Karpas-422 (cell line): ENCODE measurements around the gene LINS1. TPM values are rescaled to one million over a fixed set of nuclear protein-coding genes. Genes with fewer than 3 reads are reported as not detected.
A peak's percentile ranks its signal among the peaks of the same experiment; 100 is the strongest.

Experiments used
- DNase-seq: peaks from one replicate; pipeline ENCODE4 v3.0.0-alpha.2; 2015
- H2AFZ ChIP-seq: fragments of 200-600 bp; sonication (generic); 2 replicates; pipeline ENCODE4 v1.6.1; 2014; ENCODE audit warnings: antibody characterized with exemption, low read length, mixed read lengths
- H3K27ac ChIP-seq: fragments of 200-600 bp; sonication (generic); 2 replicates; pipeline ENCODE4 v1.5.1; 2014; ENCODE audit warnings: mild to moderate bottlenecking, low read length, moderate library complexity
- H3K27me3 ChIP-seq: fragments of 200-600 bp; sonication (generic); 2 replicates; pipeline ENCODE4 v1.6.1; 2014; ENCODE audit warnings: low read length, mixed read lengths
- H3K36me3 ChIP-seq: fragments of 200-600 bp; sonication (generic); 2 replicates; pipeline ENCODE4 v1.6.1; 2014; ENCODE audit warnings: low read length, mixed read lengths; ENCODE audit not compliant: insufficient read depth
- H3K4me1 ChIP-seq: fragments of 200-600 bp; sonication (generic); 2 replicates; pipeline ENCODE4 v1.6.1; 2014; ENCODE audit warnings: mild to moderate bottlenecking, low read length, mixed read lengths
- H3K4me2 ChIP-seq: fragments of 200-600 bp; sonication (generic); 2 replicates; pipeline ENCODE4 v1.6.1; 2014; ENCODE audit warnings: low read length, low read depth, mild to moderate bottlenecking; ENCODE audit not compliant: poor library complexity, severe bottlenecking
- H3K4me3 ChIP-seq: fragments of 200-600 bp; sonication (generic); 2 replicates; pipeline ENCODE4 v1.5.1; 2014; ENCODE audit warnings: mild to moderate bottlenecking, antibody characterized with exemption, low read length, mixed read lengths
- H3K79me2 ChIP-seq: fragments of 200-600 bp; sonication (generic); 2 replicates; pipeline ENCODE4 v1.6.1; 2014; ENCODE audit warnings: mild to moderate bottlenecking, low read length, mixed read lengths
- H3K9ac ChIP-seq: fragments of 200-600 bp; sonication (generic); 2 replicates; pipeline ENCODE4 v1.6.0; 2014; ENCODE audit warnings: low read length
- H3K9me2 ChIP-seq: fragments of 200-600 bp; sonication (generic), shearing (Covaris generic); replicated peaks from 2 replicates; pipeline ENCODE4 v1.6.0; 2014; ENCODE audit warnings: mild to moderate bottlenecking, low read length, moderate library complexity; ENCODE audit not compliant: insufficient read depth
- H3K9me3 ChIP-seq: fragments of 300-700, 200-600 bp; sonication (generic); 2 replicates; pipeline ENCODE4 v1.6.1; 2014; ENCODE audit warnings: low read length, mixed read lengths
- H4K20me1 ChIP-seq: fragments of 200-600 bp; sonication (generic); 2 replicates; pipeline ENCODE4 v1.6.1; 2014; ENCODE audit warnings: mild to moderate bottlenecking, antibody characterized with exemption, low read length, low read depth; ENCODE audit not compliant: insufficient read depth
- total RNA-seq: library from RNA; depleted of rRNA; stranded (reverse); fragments of >200 nt; shearing (Covaris generic); gene quantifications from 2 replicates; pipeline ENCODE4 v1.2.3, GENCODE V29; 2014; ENCODE audit warnings: low replicate concordance

The LINS1 gene
- total RNA-seq, 1 experiment from 2014 or later: 31.7 TPM

- Histone ChIP-seq H3K36me3 (peaks cover 33% of the 10 kb centered on the region), H3K79me2 (peaks cover 19% of the 10 kb centered on the region)
These were observed 13.8 kb upstream of the LINS1 start for GRCh38 chr15:100615801-100616200.

GRCh38 chr15:100614918-100615317 lies 12.9 kb upstream of the LINS1 start:
- no peaks in the 10 kb centered on the region for H3K9me2 ChIP-seq
- H2AFZ ChIP-seq: no peak overlapping the region
- H3K27ac ChIP-seq: no peak overlapping the region
- no peaks in the 10 kb centered on the region for H3K9me3 ChIP-seq
- H3K9ac ChIP-seq: no peak overlapping the region
- peaks cover 19% of the 10 kb centered on the region for H3K79me2 ChIP-seq
- H3K4me1 ChIP-seq: peaks cover 5% of the 10 kb centered on the region
- H3K36me3 ChIP-seq: peaks cover 27% of the 10 kb centered on the region
- no peaks in the 10 kb centered on the region for H3K27me3 ChIP-seq
- H3K4me3 ChIP-seq: no peak overlapping the region
- DNase-seq: no peak
- H3K4me2 ChIP-seq: no peak overlapping the region
- peaks cover 32% of the 10 kb centered on the region; the same call in 1 of the 2 replicates for H4K20me1 ChIP-seq

More at GRCh38 chr15:100615801-100616200, 13.8 kb upstream of the LINS1 start:
- Histone ChIP-seq H2AFZ (no peak overlapping the region), H3K27ac (no peak overlapping the region), H3K4me3 (no peak overlapping the region), H3K9me2 (no peaks in the 10 kb centered on the region), H4K20me1 (peaks cover 32% of the 10 kb centered on the region; the same call in 1 of the 2 replicates), H3K4me2 (no peak overlapping the region), H3K27me3 (no peaks in the 10 kb centered on the region), H3K9me3 (no peaks in the 10 kb centered on the region), H3K9ac (no peak overlapping the region), H3K4me1 (peaks cover 11% of the 10 kb centered on the region)
- no peak for DNase-seq

- H3K4me3 ChIP-seq: no peak overlapping the region
- no peak for DNase-seq
- H3K27me3 ChIP-seq: no peaks in the 10 kb centered on the region
- H3K9ac ChIP-seq: no peak overlapping the region
- H3K4me1 ChIP-seq: no peaks in the 10 kb centered on the region
- no peak overlapping the region for H3K27ac ChIP-seq
- H3K4me2 ChIP-seq: no peak overlapping the region
- H2AFZ ChIP-seq: no peak overlapping the region
- H3K9me2 ChIP-seq: no peaks in the 10 kb centered on the region
- H4K20me1 ChIP-seq: peaks cover 29% of the 10 kb centered on the region; the same call in 1 of the 2 replicates
- H3K79me2 ChIP-seq: peaks cover 22% of the 10 kb centered on the region
- H3K36me3 ChIP-seq: peaks cover 27% of the 10 kb centered on the region; the same call in 1 of the 2 replicates
- no peaks in the 10 kb centered on the region for H3K9me3 ChIP-seq
These were observed 12.4 kb upstream of the LINS1 start for GRCh38 chr15:100614336-100614735.

GRCh38 chr15:100613208-100613607 lies 11.2 kb upstream of the LINS1 start:
- Histone ChIP-seq H3K9ac (no peak overlapping the region), H2AFZ (no peak overlapping the region), H3K79me2 (peaks cover 26% of the 10 kb centered on the region; the same call in 1 of the 2 replicates), H3K27ac (no peak overlapping the region), H3K4me1 (no peaks in the 10 kb centered on the region), H3K9me3 (no peaks in the 10 kb centered on the region), H4K20me1 (peaks cover 24% of the 10 kb centered on the region; the same call in 1 of the 2 replicates), H3K36me3 (peaks cover 27% of the 10 kb centered on the region; the same call in 1 of the 2 replicates), H3K4me2 (no peak overlapping the region), H3K4me3 (no peak overlapping the region), H3K9me2 (no peaks in the 10 kb centered on the region), H3K27me3 (no peaks in the 10 kb centered on the region)
- no peak for DNase-seq

- peaks cover 24% of the 10 kb centered on the region; the same call in 1 of the 2 replicates for H4K20me1 ChIP-seq
- H3K4me2 ChIP-seq: no peak overlapping the region
- no peaks in the 10 kb centered on the region for H3K27me3 ChIP-seq
- no peak overlapping the region for H3K9ac ChIP-seq
- no peak for DNase-seq
- no peak overlapping the region for H3K27ac ChIP-seq
- no peaks in the 10 kb centered on the region for H3K9me2 ChIP-seq
- H3K4me3 ChIP-seq: no peak overlapping the region
- H2AFZ ChIP-seq: no peak overlapping the region
- no peaks in the 10 kb centered on the region for H3K4me1 ChIP-seq
- peaks cover 26% of the 10 kb centered on the region; the same call in 1 of the 2 replicates for H3K79me2 ChIP-seq
- H3K36me3 ChIP-seq: peaks cover 27% of the 10 kb centered on the region; the same call in 1 of the 2 replicates
- H3K9me3 ChIP-seq: no peaks in the 10 kb centered on the region
These were observed 10.6 kb upstream of the LINS1 start for GRCh38 chr15:100612539-100612938.

GRCh38 chr15:100602823-100603393 lies 924 bp upstream of the LINS1 start:
- Histone ChIP-seq H4K20me1 (no peaks in the 10 kb centered on the region), H3K9me3 (no peaks in the 10 kb centered on the region), H3K79me2 (peaks cover 82% of the 10 kb centered on the region), H3K4me1 (peaks cover 36% of the 10 kb centered on the region), H2AFZ (peak overlapping the region; percentile 86), H3K36me3 (peaks cover 16% of the 10 kb centered on the region; the same call in 1 of the 2 replicates), H3K27ac (peak overlapping the region; percentile 62), H3K4me2 (peak overlapping the region; percentile 80), H3K9ac (peak overlapping the region; percentile 92), H3K9me2 (no peaks in the 10 kb centered on the region), H3K4me3 (peak overlapping the region; percentile 87), H3K27me3 (no peaks in the 10 kb centered on the region)
- peak; percentile 78 for DNase-seq

- Histone ChIP-seq H3K79me2 (peaks cover 91% of the 10 kb centered on the region), H2AFZ (peak overlapping the region; percentile 49), H4K20me1 (no peaks in the 10 kb centered on the region), H3K4me2 (peak overlapping the region; percentile 94), H3K27ac (0 out of 2 replicates have a peak overlapping the region, but pooled peaks have one; percentile 26), H3K4me3 (peak overlapping the region; percentile 94), H3K36me3 (peaks cover 16% of the 10 kb centered on the region; the same call in 1 of the 2 replicates), H3K9me2 (no peaks in the 10 kb centered on the region), H3K27me3 (no peaks in the 10 kb centered on the region), H3K4me1 (peaks cover 44% of the 10 kb centered on the region), H3K9me3 (no peaks in the 10 kb centered on the region), H3K9ac (peak overlapping the region; percentile 87)
- DNase-seq: no peak
These were observed 344 bp downstream of the LINS1 start for GRCh38 chr15:100601617-100602063.

GRCh38 chr15:100601163-100601562 lies 821 bp downstream of the LINS1 start:
- peak overlapping the region; percentile 87 for H3K9ac ChIP-seq
- H3K4me1 ChIP-seq: peaks cover 49% of the 10 kb centered on the region
- H3K27me3 ChIP-seq: no peaks in the 10 kb centered on the region
- H2AFZ ChIP-seq: peak overlapping the region; percentile 49; the same call in 1 of the 2 replicates
- peaks cover 94% of the 10 kb centered on the region for H3K79me2 ChIP-seq
- H3K4me2 ChIP-seq: peak overlapping the region; percentile 94
- H3K27ac ChIP-seq: peak overlapping the region; percentile 26; the same call in 1 of the 2 replicates
- peak overlapping the region; percentile 94 for H3K4me3 ChIP-seq
- DNase-seq: peak; percentile 74
- peaks cover 13% of the 10 kb centered on the region; the same call in 1 of the 2 replicates for H3K36me3 ChIP-seq
- no peaks in the 10 kb centered on the region for H4K20me1 ChIP-seq
- H3K9me2 ChIP-seq: no peaks in the 10 kb centered on the region
- H3K9me3 ChIP-seq: no peaks in the 10 kb centered on the region
